ENCODE measurements around the gene DIDO1. TPM values are rescaled to one million over a fixed set of nuclear protein-coding genes. Genes with fewer than 3 reads are reported as not detected.

The DIDO1 gene
- total and polyA plus RNA-seq, 2 of the 13 experiments (the other 11 are each of a cell fraction or from before 2014, with no cell fraction given), result 75.0 to 75.1 TPM

GRCh38 chr20:62846166-62846890 is 80.0 kb downstream of the DIDO1 start:
- no peak for FAIRE-seq
- 95% methylated on average over 16 of the region's 19 CpGs for WGBS (ENCODE audit: low lambda C conversion rate)
- ChIA-PET POLR2A (interaction anchor here (2.0 kb wide), 2 partner anchors 14 to 15 kb away, joined by 5 to 6 read pairs; partner anchors contain the start of gene TCFL5), CTCF (ENCODE audit: low intra/inter-chr PET ratio, low total read pairs) (interaction anchor here (3.6 kb wide), 1 partner anchor 24 kb away, joined by 14 read pairs; no protein-coding TSS in a partner anchor)
- no peak for DNase-seq (ENCODE audit: low spot score)
- no peaks in the 10 kb centered on the region for H3K27me3 ChIP-seq (ENCODE audit: control insufficient read depth in 1 of 2, insufficient read depth in 2 of 2, low read length in 2 of 2)
- H3K79me2 ChIP-seq (ENCODE audit: insufficient read depth, low read length), result no peaks in the 10 kb centered on the region
- no peaks in the 10 kb centered on the region for H4K20me1 ChIP-seq (ENCODE audit: insufficient read depth, low read length)
- H3K36me3 ChIP-seq (replicated peaks in 1 of 2; ENCODE audit: control insufficient read depth in 1 of 2, insufficient read depth in 2 of 2, low read length in 2 of 2), result peaks cover 12 to 28% of the 10 kb centered on the region in 2 experiments
- no peaks in the 10 kb centered on the region for H3K9me3 ChIP-seq (ENCODE audit: low read length)
- in situ Hi-C loops (cut with HindIII; ENCODE audit: extremely low pct_ligation_motif_present, low pct_unique_long_range_greater_than_20kb), result no loop called here
- no peak for ATAC-seq
- intact Hi-C loops (cut with micrococcal nuclease; ENCODE audit: unreplicated experiment), result no loop called here
- no peak overlapping the region for H3K27ac ChIP-seq (ENCODE audit: extremely low read length, insufficient read depth, low read length)
- H3K4me3 ChIP-seq (replicated peaks in 1 of 3; ENCODE audit: insufficient read depth in 1 of 3, low read depth in 2 of 3, low read length in 3 of 3), result no peak overlapping the region
- H3K4me2 ChIP-seq (ENCODE audit: low read depth, low read length), result no peak overlapping the region
- no TSS peak for BruUV-seq (replicated peaks)
- H3K9ac ChIP-seq (ENCODE audit: insufficient read depth, low read depth, low read length), result no peak overlapping the region
- H3K4me1 ChIP-seq (ENCODE audit: insufficient read depth, low read length), result no peaks in the 10 kb centered on the region
- no peak overlapping the region for H2AFZ ChIP-seq (ENCODE audit: low read length)
- no peak for TF ChIP-seq ZNF670 (CRISPR knock-in tag; IDR thresholded peaks at IDR 0.05; ENCODE audit: borderline replicate concordance)
- TF ChIP-seq GMEB2 (CRISPR knock-in tag; IDR thresholded peaks at IDR 0.05; ENCODE audit: low read depth), result no peak
- TF ChIP-seq HNF4A (CRISPR knock-in tag; IDR thresholded peaks at IDR 0.05), result no peak
- no peak for TF ChIP-seq ZNF576 (CRISPR knock-in tag; IDR thresholded peaks at IDR 0.05)
- TF ChIP-seq SCMH1 (CRISPR knock-in tag; IDR thresholded peaks at IDR 0.05; ENCODE audit: borderline replicate concordance), result no peak
- no peak for TF ChIP-seq SETDB1 (CRISPR knock-in tag; IDR thresholded peaks at IDR 0.05; ENCODE audit: borderline replicate concordance)
- TF ChIP-seq HOXA7 (CRISPR knock-in tag; IDR thresholded peaks at IDR 0.05), result no peak
- TF ChIP-seq ZNF20 (CRISPR knock-in tag; IDR thresholded peaks at IDR 0.05), result no peak
- TF ChIP-seq THAP9 (CRISPR knock-in tag; IDR thresholded peaks at IDR 0.05; ENCODE audit: borderline replicate concordance), result no peak
- TF ChIP-seq ISX (CRISPR knock-in tag; conservative IDR thresholded peaks at IDR 0.05), result no peak
- no peak for TF ChIP-seq ZNF839 (CRISPR knock-in tag; IDR thresholded peaks at IDR 0.05; ENCODE audit: borderline replicate concordance)
- TF ChIP-seq THRA (CRISPR knock-in tag; IDR thresholded peaks at IDR 0.05; ENCODE audit: borderline replicate concordance), result no peak
- TF ChIP-seq NBN (conservative IDR thresholded peaks at IDR 0.05), result no peak
- no peak for TF ChIP-seq FLYWCH1 (CRISPR knock-in tag; IDR thresholded peaks at IDR 0.05)
- TF ChIP-seq IRF9 (CRISPR knock-in tag; IDR thresholded peaks at IDR 0.05; ENCODE audit: borderline replicate concordance), result no peak
- no peak for TF ChIP-seq PHF20 (CRISPR knock-in tag; IDR thresholded peaks at IDR 0.05)

All from HepG2 (cell line).